HG02588 (cell line): ENCODE measurements around the gene RHOXF1.
"Not testable (repeated sequence)": the region's sequence is repeated elsewhere in the genome, so short reads cannot be mapped to it uniquely, and the experiment has no call there.

Source experiments
- ATAC-seq: cut with Tn5 transposase; IDR thresholded peaks from one replicate; pipeline ENCODE4 v1.9.1; 2021; ENCODE audit warnings: mild to moderate bottlenecking, moderate library complexity; ENCODE audit not compliant: unreplicated experiment

The RHOXF1 gene

GRCh38 chrX:120087289-120088017 is 28.3 kb downstream of the RHOXF1 start:
- ATAC-seq, result no peak

- ATAC-seq, result not testable (repeated sequence)
Measured at GRCh38 chrX:120085553-120086185, 30.0 kb downstream of the RHOXF1 start.

GRCh38 chrX:120077590-120077989 is 38.1 kb downstream of the RHOXF1 start, which contains the start of gene RHOXF2B:
Gene RHOXF2B, minus strand, starts transcription at chrX:120077690. Its CDS starts 138 bp downstream, at chrX:120077552.
- ATAC-seq, result not testable (repeated sequence)

GRCh38 chrX:120066169-120066568 is 49.5 kb downstream of the RHOXF1 start:
- not testable (repeated sequence) for ATAC-seq
